Activated CD8-positive, alpha-beta memory T cell treated with anti-CD3 and anti-CD28 coated beads for 36 hours (primary cell): ENCODE measurements around the gene RNF31. TPM values are rescaled to one million over a fixed set of nuclear protein-coding genes. Genes with fewer than 3 reads are reported as not detected.

Experiments used
- CTCF ChIA-PET: fragments of 350-600 bp; sonication (Branson Sonifier 250); formaldehyde crosslinking; loops from one replicate; lab custom pipeline; 2021; ENCODE audit warnings: antibody characterized with exemption; lab: Charles Lee
- POLR2A ChIA-PET: fragments of 350-600 bp; sonication (Branson Sonifier 250); formaldehyde crosslinking; loops from one replicate; lab custom pipeline; 2021; ENCODE audit warnings: antibody characterized with exemption; lab: Charles Lee
- total RNA-seq, 2 experiments: library from RNA; stranded (reverse); gene quantifications; one replicate each; pipeline ENCODE4 v1.2.3, GENCODE V29; 2021

The RNF31 gene
- total RNA-seq, 2 experiments from 2014 or later, result 75.5 to 80.8 TPM

DNA sequence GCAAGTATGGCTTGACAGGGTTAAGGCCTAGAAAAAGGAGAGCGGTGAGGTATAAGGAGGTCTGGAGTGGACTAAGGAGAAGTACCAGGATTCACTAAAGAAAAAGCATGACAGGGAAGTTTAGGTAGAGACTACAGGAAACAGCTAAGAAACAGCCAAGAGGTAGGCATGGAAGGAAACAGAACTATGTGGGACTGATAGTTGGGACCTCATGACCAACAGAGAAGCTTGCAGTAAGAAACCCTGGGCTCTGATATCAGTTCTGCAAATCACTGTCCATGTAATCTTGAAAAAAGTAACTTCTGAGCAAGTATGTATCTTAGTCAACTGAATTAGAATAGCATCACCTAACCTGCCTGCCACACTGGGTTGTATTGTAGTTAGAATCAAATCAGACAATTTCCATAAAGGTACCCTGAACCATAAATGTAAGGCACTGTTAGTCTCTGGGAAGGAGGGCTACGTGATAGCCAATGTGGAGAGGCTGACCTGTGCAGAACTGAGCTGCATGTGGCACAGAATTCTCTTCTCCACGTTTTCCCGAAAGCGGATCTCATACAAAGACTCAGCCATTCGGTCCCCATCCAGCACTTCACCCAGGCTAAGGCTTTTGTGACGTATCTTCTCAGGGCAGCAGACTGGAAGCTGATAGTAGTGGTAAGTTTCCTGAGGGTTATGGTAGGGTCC lies 47.0 kb downstream of the RNF31 start:
- CTCF ChIA-PET, result interaction anchor here (0.7 to 2.3 kb wide), 4 partner anchors 18 to 114 kb away, joined by 3 to 9 read pairs (median 3); partner anchors contain the start of genes CIDEB and RABGGTA
- POLR2A ChIA-PET, result interaction anchor here (0.7 to 2.7 kb wide), 5 partner anchors 11 to 48 kb away, joined by 5 to 24 read pairs (median 10); partner anchors contain the start of genes CHMP4A, PSME2, RNF31 and TINF2

DNA sequence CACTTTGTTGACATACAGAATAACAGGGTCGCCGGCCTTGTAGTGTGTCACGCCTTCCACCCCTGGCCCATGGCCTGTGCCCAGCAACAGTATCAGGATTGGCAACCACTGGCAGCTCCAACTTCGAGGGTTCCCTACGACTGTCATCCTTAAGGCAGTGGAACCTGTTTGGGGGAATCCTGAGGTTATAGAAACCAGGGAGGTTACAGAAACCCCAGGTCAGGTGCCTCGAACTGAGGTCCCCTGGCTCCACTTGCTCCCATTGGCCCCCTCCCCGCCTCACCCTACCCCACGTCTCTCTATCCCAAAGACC lies 47.5 kb downstream of the RNF31 start:
- CTCF ChIA-PET, result interaction anchor here (0.9 to 2.3 kb wide), 4 partner anchors 17 to 138 kb away, joined by 3 to 15 read pairs (median 8); partner anchors contain the start of genes CHMP4A, MDP1 and TINF2

GRCh38 chr14:24195186-24196070 lies 48.1 kb downstream of the RNF31 start, which contains the start of gene TM9SF1:
TSS of gene TM9SF1 (minus strand) at chr14:24195441. CDS start at chr14:24195019, 422 bp downstream.
- CTCF ChIA-PET, result interaction anchor here (0.6 to 2.3 kb wide), 13 partner anchors 11 to 138 kb away, joined by 3 to 15 read pairs (median 3); partner anchors contain the start of genes CHMP4A, CIDEB, IRF9 and LTB4R2
- POLR2A ChIA-PET, result interaction anchor here (0.7 to 2.7 kb wide), 11 partner anchors 9 to 116 kb away, joined by 3 to 24 read pairs (median 8); partner anchors contain the start of genes CHMP4A, DCAF11, IRF9 and LTB4R

More for the DNA sequence above, 47.5 kb downstream of the RNF31 start:
- POLR2A ChIA-PET, result interaction anchor here (0.7 to 2.7 kb wide), 8 partner anchors 11 to 117 kb away, joined by 3 to 24 read pairs (median 10); partner anchors contain the start of genes CHMP4A, DCAF11, IRF9 and LTB4R

DNA sequence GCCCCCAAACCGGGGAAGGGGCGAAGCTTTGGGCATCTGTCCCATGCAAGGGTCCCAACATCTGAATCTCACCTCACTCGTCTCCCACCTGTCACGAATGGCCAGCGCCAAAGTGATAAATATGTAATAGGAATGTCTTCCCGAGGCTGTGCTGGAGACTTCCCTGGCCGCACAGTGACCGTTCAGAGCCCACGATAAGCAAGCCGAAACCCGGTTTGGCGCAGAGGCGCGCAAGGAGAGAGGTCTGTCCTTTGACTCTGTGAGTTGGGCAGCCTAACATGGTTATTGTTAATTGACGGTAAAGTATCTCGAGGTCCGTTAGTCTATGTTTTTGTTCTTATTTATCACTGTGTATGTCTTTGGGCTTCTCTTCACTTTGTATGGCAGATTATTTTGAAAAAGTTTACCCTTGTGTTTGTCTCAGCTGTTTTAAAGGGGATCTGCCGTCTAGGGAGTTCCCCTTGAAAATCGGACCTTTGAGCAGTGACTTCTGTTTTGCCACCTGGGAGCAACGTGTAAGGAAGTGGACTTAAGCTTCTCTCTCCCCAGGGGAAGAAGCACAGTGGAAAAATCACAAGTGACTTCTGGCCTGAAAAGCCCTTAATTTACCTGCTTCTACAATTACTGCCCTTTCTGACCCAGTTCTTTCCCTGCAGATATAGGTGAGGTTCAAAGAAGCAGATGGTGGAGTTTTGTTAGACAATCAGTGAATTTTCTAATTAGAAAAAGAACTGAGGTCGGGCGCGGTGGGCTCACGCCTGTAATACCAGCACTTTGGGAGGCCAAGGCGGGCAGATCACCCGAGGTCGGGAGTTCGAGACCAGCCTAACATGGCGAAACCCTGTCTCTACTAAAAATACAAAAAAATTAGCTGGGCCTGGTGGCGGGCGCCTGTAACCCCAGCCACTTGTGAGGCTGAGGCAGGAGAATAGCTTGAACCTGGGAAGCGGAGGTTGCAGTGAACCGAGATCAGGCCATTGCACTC lies 49.1 kb downstream of the RNF31 start:
- ChIA-PET POLR2A (interaction anchor here (1.2 to 2.7 kb wide), 9 partner anchors 9 to 82 kb away, joined by 3 to 24 read pairs (median 10); partner anchors contain the start of genes CHMP4A, DCAF11, IRF9 and MDP1), CTCF (interaction anchor here (0.9 to 2.3 kb wide), 11 partner anchors 11 to 137 kb away, joined by 3 to 15 read pairs (median 4); partner anchors contain the start of genes CHMP4A, CIDEB, IRF9 and LTB4R2)

DNA sequence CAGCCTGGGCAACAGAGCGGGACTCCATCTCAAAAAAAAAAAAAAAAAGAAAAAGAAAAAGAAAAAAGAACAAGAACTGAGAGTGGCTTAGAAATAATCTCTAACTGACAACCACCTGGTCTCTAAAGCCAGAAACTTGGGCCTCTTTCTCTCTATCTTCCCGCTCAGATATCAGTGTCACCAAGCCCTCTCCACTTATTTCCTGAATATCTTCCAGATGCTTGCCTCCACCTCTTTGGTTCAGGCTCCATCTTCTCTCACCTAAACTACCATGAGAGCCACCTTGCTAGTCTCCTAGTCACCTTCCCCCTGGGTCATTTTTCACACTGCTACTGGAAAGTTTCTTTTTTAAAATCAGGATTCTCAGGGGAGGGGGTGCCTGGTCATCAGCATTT lies 49.8 kb downstream of the RNF31 start:
- ChIA-PET CTCF (interaction anchor here (1.8 kb wide), 1 partner anchor 111 kb away, joined by 6 read pairs; the partner anchor contains the start of gene CIDEB), POLR2A (interaction anchor here (2.0 to 2.7 kb wide), 2 partner anchors 16 to 18 kb away, joined by 18 to 24 read pairs; partner anchors contain the start of genes CHMP4A and MDP1)

GRCh38 chr14:24198814-24199524 lies 51.7 kb downstream of the RNF31 start:
- ChIA-PET POLR2A (interaction anchor here (0.6 to 0.7 kb wide), 4 partner anchors 8 to 47 kb away, joined by 3 to 8 read pairs (median 6); no protein-coding TSS in a partner anchor), CTCF (interaction anchor here (0.5 to 1.4 kb wide), 3 partner anchors 11 to 44 kb away, joined by 3 to 5 read pairs (median 3); partner anchors contain the start of gene IPO4)

GRCh38 chr14:24202538-24202937 lies 55.2 kb downstream of the RNF31 start:
- ChIA-PET CTCF (interaction anchor here (0.6 to 0.9 kb wide), 2 partner anchors 28 to 69 kb away, joined by 3 read pairs; partner anchors contain the start of gene RABGGTA), POLR2A (interaction anchor here (0.7 to 1.3 kb wide), 3 partner anchors 9 to 42 kb away, joined by 3 to 5 read pairs (median 3); partner anchors contain the start of gene CHMP4A)

- ChIA-PET CTCF (interaction anchor here (0.9 kb wide), 1 partner anchor 68 kb away, joined by 3 read pairs; the partner anchor contains the start of gene RABGGTA), POLR2A (interaction anchor here (1.3 kb wide), 2 partner anchors 9 to 10 kb away, joined by 3 read pairs; partner anchors contain the start of gene CHMP4A)
Measured at GRCh38 chr14:24203249-24203886, 56.1 kb downstream of the RNF31 start.

DNA sequence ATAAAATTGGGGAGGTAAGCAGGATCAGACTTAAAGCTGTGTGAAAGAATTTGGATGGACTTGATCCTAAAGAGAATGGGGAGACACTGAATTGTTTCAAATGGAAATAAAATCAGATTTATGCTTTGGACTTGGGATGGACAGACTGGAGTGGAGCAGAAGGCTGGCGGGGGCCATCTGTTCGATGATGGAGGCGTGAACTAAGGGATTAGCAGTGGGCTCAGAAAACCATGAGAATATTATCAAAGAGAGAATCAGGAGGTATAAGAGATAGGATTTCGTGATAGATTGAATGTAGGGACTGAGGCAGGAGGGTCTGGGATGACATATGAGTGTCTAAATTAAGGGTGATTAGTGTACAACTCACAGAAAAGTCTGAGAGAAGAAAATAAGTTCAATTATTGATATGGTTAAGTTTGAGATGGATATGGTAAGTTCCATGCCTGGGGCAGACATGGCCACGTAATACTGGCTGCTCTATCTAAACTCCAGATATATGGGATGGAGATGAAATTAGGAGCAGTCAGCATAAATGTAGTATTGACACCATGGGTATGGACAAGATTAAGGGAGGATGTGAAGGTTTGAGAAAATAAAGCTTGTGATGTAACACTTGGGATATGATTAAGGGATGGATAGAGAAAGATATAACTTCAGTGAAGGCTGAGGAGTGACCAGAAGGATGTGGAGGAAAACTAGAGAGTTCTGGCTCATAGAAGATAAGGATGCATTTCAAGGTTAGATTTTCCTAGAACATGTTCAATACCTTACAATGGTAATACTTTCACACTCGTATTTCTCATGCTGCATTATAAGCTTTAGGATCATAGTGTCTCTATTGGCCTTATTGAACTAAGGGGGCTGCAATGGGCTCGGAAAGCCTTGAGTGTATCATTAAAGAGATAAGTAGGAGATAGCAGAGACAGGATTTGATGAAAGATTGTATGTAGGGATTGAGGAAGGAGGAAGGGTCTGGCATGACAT lies 57.2 kb downstream of the RNF31 start:
- CTCF ChIA-PET, result no interaction called here
- POLR2A ChIA-PET, result interaction anchor here (2.1 kb wide), 1 partner anchor 9 kb away, joined by 8 read pairs; the partner anchor contains the start of gene TM9SF1

GRCh38 chr14:24206260-24207103 lies 59.2 kb downstream of the RNF31 start:
- CTCF ChIA-PET, result interaction anchor here (0.5 to 1.7 kb wide), 4 partner anchors 9 to 101 kb away, joined by 3 to 5 read pairs (median 4); partner anchors contain the start of genes CIDEB and MDP1
- POLR2A ChIA-PET, result interaction anchor here (0.5 to 2.1 kb wide), 4 partner anchors 8 to 24 kb away, joined by 3 to 8 read pairs (median 6); partner anchors contain the start of gene TM9SF1

DNA sequence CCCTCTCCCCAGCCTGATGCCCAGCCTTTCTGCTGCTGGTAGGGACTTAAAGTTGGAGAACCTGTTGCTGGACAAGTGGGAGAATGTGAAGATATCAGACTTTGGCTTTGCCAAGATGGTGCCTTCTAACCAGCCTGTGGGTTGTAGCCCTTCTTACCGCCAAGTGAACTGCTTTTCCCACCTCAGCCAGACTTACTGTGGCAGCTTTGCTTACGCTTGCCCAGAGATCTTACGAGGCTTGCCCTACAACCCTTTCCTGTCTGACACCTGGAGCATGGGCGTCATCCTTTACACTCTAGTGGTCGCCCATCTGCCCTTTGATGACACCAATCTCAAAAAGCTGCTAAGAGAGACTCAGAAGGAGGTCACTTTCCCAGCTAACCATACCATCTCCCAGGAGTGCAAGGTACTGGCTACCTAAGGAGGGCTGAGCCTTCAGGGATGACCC lies 59.8 kb downstream of the RNF31 start:
- ChIA-PET POLR2A (interaction anchor here (0.9 to 1.0 kb wide), 2 partner anchors 12 to 25 kb away, joined by 3 read pairs; partner anchors contain the start of gene TM9SF1), CTCF (interaction anchor here (0.5 to 1.6 kb wide), 3 partner anchors 9 to 55 kb away, joined by 3 to 4 read pairs (median 3); partner anchors contain the start of gene MDP1)

- ChIA-PET CTCF (interaction anchor here (1.0 to 1.6 kb wide), 2 partner anchors 55 to 99 kb away, joined by 3 read pairs; no protein-coding TSS in a partner anchor), POLR2A (interaction anchor here (0.5 to 1.0 kb wide), 3 partner anchors 12 to 25 kb away, joined by 3 to 5 read pairs (median 3); partner anchors contain the start of gene TM9SF1)
Measured at GRCh38 chr14:24207625-24208024, 60.3 kb downstream of the RNF31 start.
